Measurements from ENCODE around the gene QRFP. TPM values are rescaled to one million over a fixed set of nuclear protein-coding genes. Genes with fewer than 3 reads are reported as not detected.

Gene QRFP
- total RNA-seq, 2 donors from 2014 or later = not detected

GRCh38 chr9:130897848-130898551, 1.4 kb upstream of the QRFP start:
- intact Hi-C loops (cut with DNase I) = loop anchor here in 1 of 2 donors (10.0 kb wide), 1 partner anchor 97 kb away; no protein-coding TSS in a partner anchor
- no peak for DNase-seq (ENCODE audit: low spot score)

DNA sequence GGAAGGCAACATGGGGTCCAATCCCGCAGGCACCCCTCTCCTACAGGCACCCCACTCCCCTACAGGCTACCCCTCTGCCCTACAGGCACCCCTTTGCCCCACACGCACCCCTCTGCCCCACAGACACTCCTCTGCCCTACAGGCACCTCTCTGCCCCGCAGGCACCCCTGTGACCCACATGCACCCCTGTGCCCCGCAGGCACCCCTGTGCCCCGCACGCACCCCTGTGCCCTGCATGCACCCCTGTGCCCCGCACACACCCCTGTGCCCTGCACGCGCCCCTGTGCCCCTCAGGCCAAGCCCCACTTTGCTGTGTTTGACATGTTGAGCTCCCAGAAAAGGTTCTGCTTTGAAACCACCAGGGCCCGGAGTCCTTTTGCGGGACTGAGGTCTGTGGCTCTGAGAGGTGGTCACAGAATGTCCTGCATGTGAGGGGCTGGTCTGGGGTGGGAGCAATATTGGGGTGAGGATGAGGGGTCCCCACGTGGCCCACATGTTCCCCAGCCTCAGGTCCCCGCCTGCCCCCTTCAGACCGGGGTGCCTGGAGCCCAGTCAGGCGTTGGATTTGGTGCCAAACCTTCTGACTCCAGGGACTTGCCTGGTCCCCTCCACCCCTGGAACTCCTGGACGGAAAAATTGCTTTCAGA, 616 bp upstream of the QRFP start:
- intact Hi-C loops (cut with DNase I) = loop anchor here in 1 of 2 donors (10.0 kb wide), 1 partner anchor 98 kb away; no protein-coding TSS in a partner anchor
- no peak for DNase-seq (ENCODE audit: low spot score)

DNA sequence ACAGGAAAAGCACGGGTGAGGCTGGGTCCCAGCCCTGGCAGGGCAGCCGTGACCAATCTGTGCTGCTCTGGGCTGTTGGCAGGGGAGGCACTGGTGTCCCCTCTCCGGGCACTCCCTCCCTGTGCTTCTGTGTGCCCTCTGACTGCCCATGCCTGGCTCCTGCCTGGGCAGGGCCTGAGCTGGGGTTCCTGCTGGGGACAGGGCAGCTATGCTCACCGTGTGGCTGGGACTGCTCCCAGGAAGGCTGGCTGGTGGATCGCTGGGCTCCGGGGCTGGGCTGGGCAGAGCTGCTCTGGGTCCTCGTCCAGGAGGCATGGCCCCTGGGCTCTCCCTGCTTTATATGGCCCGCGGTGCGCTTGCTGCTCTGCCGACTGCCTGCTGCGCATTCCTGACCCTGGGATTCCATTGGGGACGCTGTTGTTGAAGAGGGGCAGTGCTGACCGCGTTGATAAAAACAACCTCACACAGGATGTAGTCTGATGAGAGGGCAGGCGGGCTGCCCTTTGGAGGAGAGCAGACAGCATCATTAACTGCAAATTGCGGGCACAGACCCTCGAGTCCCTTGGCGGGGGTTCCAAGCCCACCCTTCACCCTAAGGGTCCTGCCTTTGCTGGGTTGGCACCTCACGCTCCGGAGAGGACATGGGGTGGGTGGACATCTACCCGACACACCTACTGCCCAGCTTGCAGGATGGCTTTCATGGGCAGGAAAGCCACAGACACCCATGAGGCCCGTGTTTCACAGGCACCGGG, 955 bp downstream of the QRFP start:
- DNase-seq (ENCODE audit: low spot score) = no peak
- intact Hi-C loops (cut with DNase I) = loop anchor here in 1 of 2 donors (10.0 kb wide), 1 partner anchor 99 kb away; no protein-coding TSS in a partner anchor

DNA sequence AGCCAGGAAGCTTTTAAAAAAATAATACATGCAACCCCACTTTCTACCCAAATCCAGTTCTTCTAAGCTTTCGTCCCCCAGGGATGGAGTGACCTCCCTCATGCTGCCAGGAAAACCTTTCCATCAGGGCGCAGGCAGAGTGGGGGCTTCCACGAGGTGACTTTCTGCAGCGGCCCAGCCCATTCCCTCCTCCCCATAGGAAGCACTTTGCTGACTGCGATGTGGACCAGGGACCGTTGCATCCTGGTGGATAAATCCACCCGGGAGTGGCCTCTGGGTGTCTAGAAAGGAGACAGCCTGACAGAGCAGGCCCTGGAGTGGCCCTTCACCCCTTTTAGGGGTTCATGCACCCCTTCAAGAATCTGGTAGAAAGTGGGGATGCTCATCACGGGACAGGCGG, 1.6 kb downstream of the QRFP start:
- intact Hi-C loops (cut with DNase I) = loop anchor here in 1 of 2 donors (10.0 kb wide), 1 partner anchor 100 kb away; no protein-coding TSS in a partner anchor
- DNase-seq (ENCODE audit: low spot score) = no peak

DNA sequence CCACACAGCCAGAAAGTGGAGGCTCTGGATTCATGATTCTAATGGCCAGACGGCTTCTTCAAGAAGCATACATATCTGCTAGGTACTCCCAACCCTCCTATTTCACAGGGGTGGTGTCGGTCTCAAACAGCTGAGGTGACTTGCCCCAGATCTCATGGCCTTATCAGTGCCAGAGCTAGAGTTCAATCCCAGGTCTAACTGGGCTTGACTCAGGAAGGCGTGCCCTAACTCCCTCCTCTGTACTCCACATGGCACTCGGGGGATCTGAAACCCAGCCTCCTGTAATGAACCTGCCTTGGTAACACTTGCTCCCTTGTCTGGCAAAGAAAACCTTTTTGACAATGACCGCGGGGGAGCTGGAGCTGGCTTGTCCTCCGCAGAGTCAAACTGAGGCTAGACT, 2.1 kb downstream of the QRFP start:
- no peak for DNase-seq (ENCODE audit: low spot score)
- intact Hi-C loops (cut with DNase I) = loop anchor here in 1 of 2 donors (10.0 kb wide), 1 partner anchor 100 kb away; no protein-coding TSS in a partner anchor

DNA sequence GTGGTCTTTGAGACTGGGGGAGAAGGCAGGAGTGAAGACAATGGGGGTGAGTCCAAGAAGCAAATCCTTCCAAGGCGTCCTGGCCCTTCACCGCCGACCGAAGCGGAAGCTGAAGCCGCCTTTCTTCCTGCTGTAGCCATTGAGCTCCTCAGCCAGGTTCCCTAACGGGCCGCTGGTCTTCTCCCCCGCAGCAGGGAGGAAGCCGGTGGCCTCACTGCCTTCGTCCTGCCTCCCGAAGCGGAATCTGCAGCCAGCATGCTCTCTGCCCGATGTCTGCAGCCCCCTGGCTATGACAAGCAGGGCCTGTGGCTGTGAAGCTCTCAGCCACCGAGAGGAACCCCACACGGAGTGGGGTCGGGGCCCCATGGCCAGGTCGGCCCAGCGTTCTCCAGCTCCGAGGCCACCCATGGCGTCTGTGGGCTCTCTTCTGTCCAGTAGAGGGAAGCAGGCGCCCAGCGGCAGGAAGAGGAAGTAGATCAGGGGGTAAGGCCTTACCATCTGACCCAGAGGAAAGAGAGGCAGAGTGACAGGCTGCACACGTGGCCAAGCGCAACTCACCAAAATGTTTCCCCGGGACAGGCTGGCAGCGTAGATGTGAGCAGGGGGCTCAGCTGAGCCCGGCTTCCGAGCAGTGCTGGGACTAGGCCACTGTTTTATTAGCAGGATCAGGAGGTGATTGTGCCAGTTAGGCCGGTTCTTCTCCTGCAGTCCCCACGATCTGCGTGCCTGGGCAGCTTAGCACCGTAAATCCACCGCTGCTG, 3.1 kb downstream of the QRFP start:
- intact Hi-C loops (cut with DNase I) = loop anchor here in 1 of 2 donors (10.0 kb wide), 1 partner anchor 101 kb away; no protein-coding TSS in a partner anchor

DNA sequence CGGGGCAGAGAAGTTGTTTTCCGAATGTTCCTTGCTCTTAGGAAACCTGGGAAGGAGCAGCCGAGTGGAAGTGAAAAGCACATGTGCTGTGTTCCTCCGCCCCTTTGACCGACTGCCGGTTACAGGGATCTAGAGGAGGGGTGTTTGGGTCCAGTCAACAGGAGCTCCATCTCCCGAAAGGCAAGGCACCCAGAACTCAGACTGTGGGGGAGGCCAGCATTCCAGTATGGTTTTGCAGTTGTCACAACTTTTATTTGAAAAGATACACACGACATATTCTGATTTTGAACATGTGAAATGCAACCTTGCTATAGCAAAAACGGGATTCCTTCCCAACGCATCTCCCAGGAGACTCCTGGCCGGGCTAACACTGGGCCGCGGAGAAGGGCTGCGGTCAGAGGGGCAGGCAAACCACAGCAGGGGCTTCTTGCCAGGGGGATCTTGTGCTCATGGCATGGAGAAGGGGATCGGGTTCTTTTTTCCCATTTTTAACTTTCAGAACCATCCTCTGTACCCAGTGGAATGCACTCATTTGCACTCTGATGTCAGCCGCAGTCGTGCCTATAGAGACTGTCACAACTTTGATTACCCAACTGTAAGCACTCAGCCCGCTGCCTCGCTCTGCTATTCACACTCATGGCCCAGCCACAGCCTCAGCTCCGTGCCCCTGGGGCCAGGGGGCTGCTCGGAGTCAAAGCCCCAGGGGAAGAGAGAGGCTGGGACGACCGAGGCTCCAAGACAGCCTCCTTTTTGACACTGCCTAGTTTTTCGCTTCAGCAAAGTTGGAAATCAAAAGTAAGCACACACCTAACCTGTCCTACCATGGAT, 3.9 kb downstream of the QRFP start:
- intact Hi-C loops (cut with DNase I) = loop anchor here in 1 of 2 donors (10.0 kb wide), 1 partner anchor 102 kb away; no protein-coding TSS in a partner anchor
- DNase-seq (ENCODE audit: low spot score) = no peak

More for the DNA sequence above, 3.1 kb downstream of the QRFP start:
- no peak for DNase-seq (ENCODE audit: low spot score)

GRCh38 chr9:130891688-130892476, 4.7 kb downstream of the QRFP start:
- intact Hi-C loops (cut with DNase I) = loop anchor here in 1 of 2 donors (10.0 kb wide), 1 partner anchor 103 kb away; no protein-coding TSS in a partner anchor
- DNase-seq (ENCODE audit: low spot score) = no peak

GRCh38 chr9:130890870-130891687, 5.5 kb downstream of the QRFP start:
- DNase-seq (ENCODE audit: low spot score) = no peak
- intact Hi-C loops (cut with DNase I) = loop anchor here in 1 of 2 donors (10.0 kb wide), 1 partner anchor 104 kb away; no protein-coding TSS in a partner anchor

- intact Hi-C loops (cut with DNase I) = loop anchor here in 1 of 2 donors (10.0 kb wide), 1 partner anchor 105 kb away; no protein-coding TSS in a partner anchor
- DNase-seq (ENCODE audit: low spot score) = no peak
Measured at GRCh38 chr9:130890124-130890523, 6.5 kb downstream of the QRFP start.

- intact Hi-C loops (cut with DNase I) = no loop called here
Measured at GRCh38 chr9:130888146-130888885, 8.3 kb downstream of the QRFP start.

GRCh38 chr9:130887494-130888144, 9.0 kb downstream of the QRFP start:
- intact Hi-C loops (cut with DNase I) = no loop called here
- DNase-seq (ENCODE audit: low spot score) = no peak

More at GRCh38 chr9:130888146-130888885, 8.3 kb downstream of the QRFP start:
- no peak for DNase-seq (ENCODE audit: low spot score)

GRCh38 chr9:130886981-130887380, 9.6 kb downstream of the QRFP start:
- DNase-seq (ENCODE audit: low spot score) = no peak
- intact Hi-C loops (cut with DNase I) = no loop called here

GRCh38 chr9:130885484-130886375, 10.9 kb downstream of the QRFP start:
- no peak for DNase-seq (ENCODE audit: low spot score)
- intact Hi-C loops (cut with DNase I) = no loop called here
